Bronchial epithelial cell (primary cell): ENCODE results near the gene NOL7. TPM values are rescaled to one million over a fixed set of nuclear protein-coding genes. Genes with fewer than 3 reads are reported as not detected.

ENCODE experiments used
- DNase-seq: peaks from one replicate; pipeline ENCODE4 v3.0.0-alpha.2; 2010; ENCODE audit warnings: low read depth
- FAIRE-seq: peaks from 2 replicates; lab custom pipeline; 2011; peaks lifted over from hg19 to GRCh38; lab: Jason Lieb, UNC
- H3K27me3 ChIP-seq: 2 replicates; pipeline ENCODE4 v1.5.1; 2011; ENCODE audit warnings: low read length; ENCODE audit not compliant: control insufficient read depth, insufficient read depth
- H3K36me3 ChIP-seq: 2 replicates; pipeline ENCODE4 v1.5.1; 2011; ENCODE audit warnings: low read length; ENCODE audit not compliant: control insufficient read depth, insufficient read depth
- H3K4me3 ChIP-seq: 2 replicates; pipeline ENCODE4 v1.5.1; 2011; ENCODE audit warnings: mild to moderate bottlenecking, low read depth, low read length, control low read depth
- total RNA-seq: library from RNA; depleted of rRNA; stranded (reverse); fragments of >200 nt; gene quantifications from 2 replicates; pipeline ENCODE4 v1.2.1, GENCODE V29; 2014
- TF ChIP-seq, protein P1 (sequence below): IDR thresholded peaks from 2 replicates; pipeline ENCODE4 v1.5.1; 2011; ENCODE audit warnings: mild to moderate bottlenecking, moderate library complexity, low read length, control low read depth, inconsistent platforms; ENCODE audit not compliant: insufficient read depth, severe bottlenecking

Gene NOL7
- total RNA-seq, 1 donor from 2014 or later = 108 TPM

- Histone ChIP-seq H3K4me3 (no peak overlapping the region), H3K27me3 (no peaks in the 10 kb centered on the region), H3K36me3 (peaks cover 5% of the 10 kb centered on the region)
- FAIRE-seq (no peak), DNase-seq (no peak)
- TF ChIP-seq, protein P1, sequence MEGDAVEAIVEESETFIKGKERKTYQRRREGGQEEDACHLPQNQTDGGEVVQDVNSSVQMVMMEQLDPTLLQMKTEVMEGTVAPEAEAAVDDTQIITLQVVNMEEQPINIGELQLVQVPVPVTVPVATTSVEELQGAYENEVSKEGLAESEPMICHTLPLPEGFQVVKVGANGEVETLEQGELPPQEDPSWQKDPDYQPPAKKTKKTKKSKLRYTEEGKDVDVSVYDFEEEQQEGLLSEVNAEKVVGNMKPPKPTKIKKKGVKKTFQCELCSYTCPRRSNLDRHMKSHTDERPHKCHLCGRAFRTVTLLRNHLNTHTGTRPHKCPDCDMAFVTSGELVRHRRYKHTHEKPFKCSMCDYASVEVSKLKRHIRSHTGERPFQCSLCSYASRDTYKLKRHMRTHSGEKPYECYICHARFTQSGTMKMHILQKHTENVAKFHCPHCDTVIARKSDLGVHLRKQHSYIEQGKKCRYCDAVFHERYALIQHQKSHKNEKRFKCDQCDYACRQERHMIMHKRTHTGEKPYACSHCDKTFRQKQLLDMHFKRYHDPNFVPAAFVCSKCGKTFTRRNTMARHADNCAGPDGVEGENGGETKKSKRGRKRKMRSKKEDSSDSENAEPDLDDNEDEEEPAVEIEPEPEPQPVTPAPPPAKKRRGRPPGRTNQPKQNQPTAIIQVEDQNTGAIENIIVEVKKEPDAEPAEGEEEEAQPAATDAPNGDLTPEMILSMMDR = no peak
These were observed 18.1 kb upstream of the NOL7 start for GRCh38 chr6:13597073-13597472.

GRCh38 chr6:13600036-13600435 is 15.1 kb upstream of the NOL7 start:
- no peak overlapping the region for H3K4me3 ChIP-seq
- FAIRE-seq (no peak), DNase-seq (no peak)
- no peaks in the 10 kb centered on the region for H3K27me3 ChIP-seq
- peaks cover 3% of the 10 kb centered on the region for H3K36me3 ChIP-seq
- TF ChIP-seq, protein P1 = no peak

GRCh38 chr6:13604135-13604534 is 11.0 kb upstream of the NOL7 start:
- no peak overlapping the region for H3K4me3 ChIP-seq
- DNase-seq = no peak
- peaks cover 2% of the 10 kb centered on the region for H3K36me3 ChIP-seq
- no peak for FAIRE-seq
- TF ChIP-seq, protein P1 = no peak
- H3K27me3 ChIP-seq = no peaks in the 10 kb centered on the region

GRCh38 chr6:13604546-13605416 is 10.4 kb upstream of the NOL7 start:
- TF ChIP-seq, protein P1 = no peak
- no peaks in the 10 kb centered on the region for H3K27me3 ChIP-seq
- H3K4me3 ChIP-seq = no peak overlapping the region
- FAIRE-seq (no peak), DNase-seq (no peak)
- peaks cover 2% of the 10 kb centered on the region for H3K36me3 ChIP-seq

GRCh38 chr6:13605634-13606033 is 9.5 kb upstream of the NOL7 start:
- TF ChIP-seq, protein P1 = no peak
- Histone ChIP-seq H3K36me3 (no peaks in the 10 kb centered on the region), H3K4me3 (no peak overlapping the region), H3K27me3 (no peaks in the 10 kb centered on the region)
- no peak for FAIRE-seq
- no peak for DNase-seq
